OCI-LY3 (cell line): ENCODE results near the gene SV2B.
A peak's percentile ranks its signal among the peaks of the same experiment; 100 is the strongest.

Source experiments
- H2AFZ ChIP-seq: fragments of 200-600, 300-600 bp; shearing (Covaris generic); 2 replicates; pipeline ENCODE4 v1.6.0; 2014; ENCODE audit warnings: antibody characterized with exemption, low read depth, low read length
- H3K27ac ChIP-seq: fragments of 200-600, 300-600 bp; sonication (generic); 2 replicates; pipeline ENCODE4 v1.5.1; 2014; ENCODE audit warnings: mild to moderate bottlenecking, low read length, moderate library complexity, mixed read lengths
- H3K27me3 ChIP-seq: fragments of 200-600, 300-600 bp; sonication (generic); 2 replicates; pipeline ENCODE4 v1.6.1; 2014; ENCODE audit warnings: low read depth, low read length, mixed read lengths
- H3K36me3 ChIP-seq: fragments of 200-600, 300-600 bp; sonication (generic); replicated peaks from 2 replicates; pipeline ENCODE3; 2014; ENCODE audit warnings: low read depth, low read length, mixed read lengths
- H3K4me1 ChIP-seq: fragments of 300-600, 200-600 bp; sonication (generic); 2 replicates; pipeline ENCODE4 v1.6.1; 2014; ENCODE audit warnings: low read length, mixed read lengths
- H3K4me2 ChIP-seq: fragments of 200-600, 300-600 bp; sonication (generic); 2 replicates; pipeline ENCODE4 v1.6.1; 2014; ENCODE audit warnings: low read length, mixed read lengths
- H3K4me3 ChIP-seq: fragments of 300-600, 200-600 bp; sonication (generic); 2 replicates; pipeline ENCODE4 v1.5.1; 2014; ENCODE audit warnings: antibody characterized with exemption, mild to moderate bottlenecking, low read length, moderate library complexity
- H3K79me2 ChIP-seq: fragments of 300-600, 200-600 bp; shearing (Covaris generic); 2 replicates; pipeline ENCODE4 v1.6.1; 2014; ENCODE audit warnings: mild to moderate bottlenecking, low read length, mixed read lengths
- H3K9ac ChIP-seq: fragments of 300-600, 200-600 bp; shearing (Covaris generic); 2 replicates; pipeline ENCODE4 v1.6.0; 2014; ENCODE audit warnings: mild to moderate bottlenecking, low read length, moderate library complexity
- H3K9me3 ChIP-seq: fragments of 200-600, 300-600 bp; shearing (Covaris generic); 2 replicates; pipeline ENCODE4 v1.6.1; 2014; ENCODE audit warnings: low read length, mixed read lengths; ENCODE audit not compliant: insufficient read depth
- H4K20me1 ChIP-seq: fragments of 200-600, 300-600 bp; sonication (generic); 2 replicates; pipeline ENCODE4 v1.6.1; 2016; ENCODE audit warnings: low read length, mixed read lengths; ENCODE audit not compliant: insufficient read depth
- CTCF ChIP-seq: fragments of 200-600, 300-600 bp; sonication (generic); IDR thresholded peaks from 2 replicates; pipeline ENCODE4 v1.5.1; 2014; ENCODE audit warnings: antibody characterized with exemption, low read length, low read depth
- EZH2phosphoT487 ChIP-seq: fragments of 200-600 bp; shearing (Covaris generic); IDR thresholded peaks from 2 replicates; pipeline ENCODE4 v1.6.1; 2018; ENCODE audit warnings: antibody characterized with exemption, mixed run types, low read depth

Gene SV2B

GRCh38 chr15:91222052-91222451 is 122.0 kb downstream of the SV2B start:
- no peaks in the 10 kb centered on the region for H3K36me3 ChIP-seq
- no peak for TF ChIP-seq CTCF
- TF ChIP-seq EZH2phosphoT487: no peak
- H3K9ac ChIP-seq: no peak overlapping the region
- H3K4me1 ChIP-seq: no peaks in the 10 kb centered on the region
- no peaks in the 10 kb centered on the region for H4K20me1 ChIP-seq
- H2AFZ ChIP-seq: no peak overlapping the region
- no peak overlapping the region for H3K4me2 ChIP-seq
- no peaks in the 10 kb centered on the region for H3K9me3 ChIP-seq
- peaks cover 23% of the 10 kb centered on the region for H3K27me3 ChIP-seq
- no peak overlapping the region for H3K4me3 ChIP-seq
- no peak overlapping the region for H3K27ac ChIP-seq
- no peaks in the 10 kb centered on the region for H3K79me2 ChIP-seq

- TF ChIP-seq CTCF (no peak), EZH2phosphoT487 (no peak)
- Histone ChIP-seq H3K4me3 (no peak overlapping the region), H3K27ac (no peak overlapping the region), H2AFZ (no peak overlapping the region), H3K79me2 (no peaks in the 10 kb centered on the region), H3K9me3 (no peaks in the 10 kb centered on the region), H3K9ac (no peak overlapping the region), H3K4me1 (no peaks in the 10 kb centered on the region), H3K36me3 (no peaks in the 10 kb centered on the region), H3K27me3 (peaks cover 23% of the 10 kb centered on the region), H3K4me2 (no peak overlapping the region), H4K20me1 (no peaks in the 10 kb centered on the region)
These were observed 123.8 kb downstream of the SV2B start for GRCh38 chr15:91223863-91224262.

GRCh38 chr15:91224755-91225380 is 124.8 kb downstream of the SV2B start:
- Histone ChIP-seq H3K9ac (no peak overlapping the region), H3K79me2 (no peaks in the 10 kb centered on the region), H3K4me3 (no peak overlapping the region), H3K36me3 (no peaks in the 10 kb centered on the region), H3K4me1 (no peaks in the 10 kb centered on the region), H3K9me3 (no peaks in the 10 kb centered on the region), H2AFZ (no peak overlapping the region), H3K27ac (no peak overlapping the region), H3K27me3 (peaks cover 22% of the 10 kb centered on the region; the same call in 1 of the 2 replicates), H3K4me2 (no peak overlapping the region), H4K20me1 (no peaks in the 10 kb centered on the region)
- TF ChIP-seq EZH2phosphoT487 (no peak), CTCF (peak; percentile 81)

GRCh38 chr15:91225741-91226140 is 125.7 kb downstream of the SV2B start:
- H2AFZ ChIP-seq: no peak overlapping the region
- H3K27me3 ChIP-seq: peaks cover 28% of the 10 kb centered on the region
- H3K27ac ChIP-seq: no peak overlapping the region
- no peaks in the 10 kb centered on the region for H3K9me3 ChIP-seq
- TF ChIP-seq CTCF (no peak), EZH2phosphoT487 (no peak)
- no peaks in the 10 kb centered on the region for H3K79me2 ChIP-seq
- H4K20me1 ChIP-seq: no peaks in the 10 kb centered on the region
- no peaks in the 10 kb centered on the region for H3K36me3 ChIP-seq
- no peak overlapping the region for H3K4me3 ChIP-seq
- no peaks in the 10 kb centered on the region for H3K4me1 ChIP-seq
- H3K9ac ChIP-seq: no peak overlapping the region
- no peak overlapping the region for H3K4me2 ChIP-seq
